Adrenal gland (tissue), 12 donors: Measurements from ENCODE around the gene RBKS. TPM values are rescaled to one million over a fixed set of nuclear protein-coding genes. Genes with fewer than 3 reads are reported as not detected.

Source experiments
- DNase-seq, 7 donors: peaks; one replicate each; pipeline ENCODE4 v3.0.0-alpha.2; 2019 to 2020
- H3K27ac ChIP-seq, 5 donors: fragments of 200-600 bp; sonication (generic) in 4 of 5; 1 replicate in 3 of 5; 2 replicates in 2 of 5; pipeline versions ENCODE4 v1.5.1 to v1.8.0; 2016 to 2020; ENCODE audit warnings: mild to moderate bottlenecking in 1 of 5
- H3K27me3 ChIP-seq: fragments of 200-600 bp; 2 replicates; pipeline ENCODE4 v1.8.0; 2021
- H3K36me3 ChIP-seq, 2 donors: fragments of 200-600 bp; replicated peaks in 1 of 2; 1 replicate in 1 of 2; 2 replicates in 1 of 2; pipeline versions ENCODE4 v1.5.1 to v1.8.0; 2018 to 2022
- H3K4me1 ChIP-seq, 2 donors: fragments of 200-600 bp; replicated peaks in 1 of 2; 1 replicate in 1 of 2; 2 replicates in 1 of 2; pipeline versions ENCODE4 v1.5.1 to v1.8.0; 2018 to 2021
- H3K4me3 ChIP-seq, 4 donors: fragments of 200-600 bp; sonication (generic) in 3 of 4; one replicate each; pipeline ENCODE4 v1.5.1; 2016 to 2018
- H3K9me3 ChIP-seq, 3 donors: fragments of 200-600 bp; sonication (generic) in 1 of 3; replicated peaks in 1 of 3; 1 replicate in 2 of 3; 2 replicates in 1 of 3; pipeline versions ENCODE4 v1.5.1 to v1.8.0; 2016 to 2021
- CTCF ChIP-seq, 6 experiments: fragments of 450-650 bp in 4 of 6; fragments of 200-600 bp in 2 of 6; sonication (generic) in 1 of 6; IDR thresholded peaks; 1 replicate in 5 of 6; 2 replicates in 1 of 6; pipeline versions ENCODE4 v1.5.1 to v1.8.0; 2016 to 2021; ENCODE audit warnings: antibody characterized with exemption in 6 of 6, mild to moderate bottlenecking in 2 of 6, moderate library complexity in 1 of 6
- POLR2A ChIP-seq, 2 donors: fragments of 450-650 bp; IDR thresholded peaks; one replicate each; pipeline ENCODE4 v1.6.1; 2017; ENCODE audit warnings: antibody characterized with exemption in 2 of 2, mild to moderate bottlenecking in 2 of 2, moderate library complexity in 1 of 2
- WGBS, 4 donors: extraction: QIAGEN DNeasy Blood & Tissue Kit in 2 of 4; methylation state at CpG; one replicate each; pipeline versions ENCODE4 v1.1.5 to v1.1.7; 2013 to 2017; 5-methylcytosine and 5-hydroxymethylcytosine counted together
- intact Hi-C, 2 donors: fragments of 100-400 bp; cut with DNase I; formaldehyde crosslinking; loops; one replicate each; pipeline versions ENCODE4 v1.14.1 to v1.15.0; 2022 to 2023
- polyA plus RNA-seq, 3 donors: library from polyadenylated mRNA; stranded (reverse); fragments of 200-250 nt in 2 of 3; fragments of 350-450 nt in 1 of 3; fragmentation: Illumina TruSeq in 1 of 3; extraction: RNeasy Lipid Tissue Mini Kit (QIAGEN cat#74804) in 1 of 3; gene quantifications; one replicate each; pipeline ENCODE4 v1.2.3, GENCODE V29; 2013 to 2014
- total RNA-seq, 9 donors: library from RNA; depleted of rRNA in 4 of 9; stranded (reverse); fragments of >200 nt in 4 of 9; fragments of 120-200 nt in 1 of 9; fragmentation: NEBNext Ultra II Directional in 1 of 9; extraction: Animal tissue kit (Norgen Biotek cat#: 25700) in 1 of 9; gene quantifications; one replicate each; pipeline versions ENCODE4 v1.1.0 to v1.2.4, GENCODE V29; 2013 to 2023
- donor health status: healthy with polysubstance abuse.
- donor health status: Bipolar disorder and iron deficiency.
- donor health status: DM: yes; HTN: yes; CAD: no.
- donor health status: DM: no; HTN: no; CAD: no.
- donor health status: DM: no; HTN: no; CAD: no.
- donor health status: DM: yes; HTN: yes; CAD: no.

RBKS gene
- total and polyA plus RNA-seq, 12 donors = 9.1 to 54.4 (median 20.3) TPM

- Histone ChIP-seq H3K27ac (peak overlapping the region in 2 of 5 donors; percentile 18 to 51), H3K36me3 (no peaks in the 10 kb centered on the region), H3K4me3 (no peak overlapping the region), H3K27me3 (no peaks in the 10 kb centered on the region), H3K9me3 (no peaks in the 10 kb centered on the region), H3K4me1 (peaks cover 11 to 18% of the 10 kb centered on the region in 2 donors)
- TF ChIP-seq POLR2A (IDR thresholded peaks at IDR 0.05) = no peak
- TF ChIP-seq CTCF (IDR thresholded peaks at IDR 0.05) = no peak
- WGBS, 4 donors = 90 to 98% (median 94%) methylated on average over 5 to 7 of the region's 7 CpGs
- intact Hi-C loops = no loop called here
- peak in 1 of 7 donors; percentile 30 for DNase-seq
Observed at GRCh38 chr2:27763907-27764267, 126.3 kb downstream of the RBKS start.

DNA sequence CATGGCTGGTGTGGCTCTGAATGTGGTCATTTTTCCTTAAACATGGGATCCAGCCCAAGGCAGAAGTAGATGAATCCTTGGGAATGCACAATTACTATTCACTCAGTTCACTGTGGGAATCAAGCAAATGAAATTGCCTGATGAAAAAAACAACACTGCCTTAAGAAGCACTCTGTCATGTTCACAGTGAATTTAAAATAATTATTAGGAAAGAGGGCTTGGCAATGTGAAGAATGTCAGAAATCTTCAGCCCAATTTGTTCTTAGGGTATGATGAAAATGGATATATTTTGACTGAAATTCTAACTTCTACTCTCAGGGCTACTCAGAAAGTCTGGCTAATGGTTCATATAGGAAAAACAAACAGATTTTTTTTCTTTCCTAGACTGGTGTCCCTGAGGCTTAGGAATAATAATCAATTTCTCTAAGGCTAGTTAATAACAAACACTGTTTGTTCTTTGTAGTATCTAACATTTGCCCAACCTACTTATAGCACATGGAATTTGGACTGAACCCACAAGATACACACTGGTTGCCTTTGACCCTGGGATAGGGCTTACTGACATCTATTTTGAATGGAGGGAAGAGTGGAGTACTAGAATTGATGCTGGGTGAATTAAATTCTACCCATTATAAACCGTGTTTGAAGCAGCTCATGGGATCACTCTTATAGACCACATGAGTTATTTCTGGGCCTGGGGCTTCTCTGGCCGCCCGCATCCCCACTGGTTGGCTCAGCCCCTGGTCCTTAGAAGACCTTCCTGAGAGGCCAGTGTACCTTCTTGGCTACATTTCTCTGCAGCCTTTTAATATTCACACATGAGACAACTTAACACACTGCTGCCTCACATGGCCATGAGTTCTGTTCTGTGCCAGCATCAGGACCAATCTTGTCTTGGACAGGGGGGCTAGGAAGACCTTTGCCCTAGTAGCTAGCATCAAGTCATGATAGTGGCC is 127.0 kb downstream of the RBKS start:
- H3K27ac ChIP-seq = peak overlapping the region in 4 of 5 donors; percentile 19 to 62 (median 36)
- H3K4me1 ChIP-seq = peaks cover 11 to 18% of the 10 kb centered on the region in 2 donors
- DNase-seq = peak in 1 of 7 donors; percentile 37
- 92 to 98% (median 94%) methylated on average over 3 of the region's 3 CpGs for WGBS, 4 donors
- H3K27me3 ChIP-seq = no peaks in the 10 kb centered on the region
- H3K36me3 ChIP-seq = no peaks in the 10 kb centered on the region
- H3K4me3 ChIP-seq = no peak overlapping the region
- H3K9me3 ChIP-seq = no peaks in the 10 kb centered on the region
- TF ChIP-seq CTCF (IDR thresholded peaks at IDR 0.05) = no peak
- TF ChIP-seq POLR2A (IDR thresholded peaks at IDR 0.05) = peak in 1 of 2 donors; percentile 8
- intact Hi-C loops = no loop called here

DNA sequence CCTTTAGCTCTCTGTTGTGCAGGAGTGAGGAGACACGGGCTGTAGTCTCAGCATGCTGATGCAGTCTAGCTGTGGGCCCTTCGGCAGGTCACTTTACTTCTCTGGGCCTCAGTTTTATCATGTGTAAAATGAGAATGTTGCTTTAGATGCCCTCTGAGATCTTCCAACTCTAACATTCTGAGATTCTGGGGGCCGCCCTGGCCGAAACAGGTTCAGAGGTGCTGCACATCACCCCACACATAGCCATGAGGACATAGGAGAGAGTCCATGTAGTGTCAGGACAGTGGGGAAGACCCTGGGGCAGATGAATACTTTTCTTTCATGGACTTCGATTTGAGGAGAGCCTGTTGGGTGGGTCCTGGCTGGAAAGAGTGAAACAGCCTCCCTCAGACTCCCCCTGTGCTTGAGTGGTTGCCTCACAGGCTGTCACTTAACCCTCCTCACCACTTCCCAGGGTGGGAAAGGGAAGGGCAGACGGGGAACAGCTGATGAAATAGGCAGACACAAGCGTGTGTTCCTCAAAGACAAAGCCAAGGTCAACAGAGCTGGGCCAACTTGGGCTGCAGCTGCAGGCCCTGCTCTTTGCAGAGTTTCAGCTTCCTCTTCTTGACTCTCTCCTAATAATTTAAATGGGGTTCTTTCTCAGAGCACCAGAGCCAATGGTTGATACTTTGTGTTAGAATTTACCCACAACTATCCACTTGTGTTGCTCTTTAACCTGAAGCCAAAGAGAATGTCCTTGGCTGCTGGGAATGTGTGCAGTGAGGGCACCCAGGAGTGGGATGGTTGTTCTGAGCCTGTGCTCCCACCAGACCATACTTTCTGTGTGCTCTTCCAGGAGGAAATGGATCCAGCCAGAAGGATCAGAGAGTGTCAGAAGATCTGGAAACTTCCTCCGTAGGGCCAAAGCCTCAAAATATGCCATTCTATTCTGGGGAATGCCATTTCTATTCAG is 133.4 kb downstream of the RBKS start:
- intact Hi-C loops = no loop called here
- Histone ChIP-seq H3K4me3 (no peak overlapping the region), H3K27ac (peak overlapping the region in 2 of 5 donors; percentile 61 to 65), H3K36me3 (no peaks in the 10 kb centered on the region), H3K9me3 (no peaks in the 10 kb centered on the region), H3K27me3 (no peaks in the 10 kb centered on the region), H3K4me1 (peaks cover 16 to 28% of the 10 kb centered on the region in 2 donors)
- TF ChIP-seq POLR2A (IDR thresholded peaks at IDR 0.05) (no peak), CTCF (IDR thresholded peaks at IDR 0.05) (no peak)
- peak; percentile 42 to 73 (median 65) for DNase-seq
- 69 to 79% (median 73%) methylated on average over 7 to 8 of the region's 8 CpGs for WGBS, 4 donors

- no peaks in the 10 kb centered on the region for H3K27me3 ChIP-seq
- TF ChIP-seq CTCF (IDR thresholded peaks at IDR 0.05) (no peak), POLR2A (IDR thresholded peaks at IDR 0.05) (no peak)
- H3K9me3 ChIP-seq = no peaks in the 10 kb centered on the region
- no peaks in the 10 kb centered on the region for H3K36me3 ChIP-seq
- H3K4me1 ChIP-seq = peaks cover 16 to 28% of the 10 kb centered on the region in 2 donors
- peak overlapping the region in 2 of 5 donors; percentile 5 to 61 for H3K27ac ChIP-seq
- WGBS, 4 donors = 89 to 98% (median 93%) methylated on average over 2 to 3 of the region's 3 CpGs; no CpG with 5 or more reads in 1 of the 4 donors
- intact Hi-C loops = no loop called here
- H3K4me3 ChIP-seq = no peak overlapping the region
- DNase-seq = peak in 1 of 7 donors; percentile 35
Observed at GRCh38 chr2:27756091-27756490, 134.1 kb downstream of the RBKS start.
